ENCODE measurements around the gene RABL2B.

The RABL2B gene

GRCh38 chr22:50738649-50739227, 44.7 kb downstream of the RABL2B start:
- no peak for DNase-seq (ENCODE audit: low read depth)

GRCh38 chr22:50737728-50738648, 45.4 kb downstream of the RABL2B start, which contains the start of gene ACR:
ACR (plus strand) TSS chr22:50738204; CDS start chr22:50738236, 32 bp downstream.
- DNase-seq (ENCODE audit: low read depth): no peak

- no peak for DNase-seq (ENCODE audit: low read depth)
Observed at GRCh38 chr22:50735739-50736030, 47.8 kb downstream of the RABL2B start.

- DNase-seq (ENCODE audit: low read depth): no peak
Observed at GRCh38 chr22:50734986-50735738, 48.3 kb downstream of the RABL2B start.

- DNase-seq (ENCODE audit: low read depth): no peak
Observed at GRCh38 chr22:50734343-50734771, 49.1 kb downstream of the RABL2B start.

- DNase-seq (ENCODE audit: low read depth): no peak
Observed at GRCh38 chr22:50733521-50734342, 49.7 kb downstream of the RABL2B start.

- no peak for DNase-seq (ENCODE audit: low read depth)
Observed at GRCh38 chr22:50732681-50733080, 50.8 kb downstream of the RABL2B start.

- DNase-seq (ENCODE audit: low read depth): peak; percentile 19
Observed at GRCh38 chr22:50731811-50732624, 51.4 kb downstream of the RABL2B start.

- DNase-seq (ENCODE audit: low read depth): no peak
Observed at GRCh38 chr22:50730941-50731661, 52.3 kb downstream of the RABL2B start.

- no peak for DNase-seq (ENCODE audit: low read depth)
Observed at GRCh38 chr22:50730013-50730891, 53.2 kb downstream of the RABL2B start.

GRCh38 chr22:50729391-50730012, 53.9 kb downstream of the RABL2B start:
- no peak for DNase-seq (ENCODE audit: low read depth)

- no peak for DNase-seq (ENCODE audit: low read depth)
Observed at GRCh38 chr22:50728523-50728931, 54.9 kb downstream of the RABL2B start.

- DNase-seq (ENCODE audit: low read depth): no peak
Observed at GRCh38 chr22:50727678-50728522, 55.5 kb downstream of the RABL2B start.

GRCh38 chr22:50726643-50727340, 56.6 kb downstream of the RABL2B start:
- no peak for DNase-seq (ENCODE audit: low read depth)

- DNase-seq (ENCODE audit: low read depth): no peak
Observed at GRCh38 chr22:50725597-50725996, 57.8 kb downstream of the RABL2B start.

GRCh38 chr22:50724616-50725015, 58.8 kb downstream of the RABL2B start:
- DNase-seq (ENCODE audit: low read depth): no peak

GRCh38 chr22:50723991-50724390, 59.4 kb downstream of the RABL2B start:
- DNase-seq (ENCODE audit: low read depth): no peak

Data from stimulated activated CD8-positive, alpha-beta memory T cell treated with anti-CD3 and anti-CD28 coated beads, Interleukin-15, amount 100 ng/mL, for 24 hours (primary cell).